ENCODE results near the gene TAOK3.

GRCh38 chr12:118318744-118319143 lies 54.0 kb downstream of the TAOK3 start:
- TF ChIP-seq CTCF (IDR thresholded peaks at IDR 0.05; ENCODE audit: low read depth, low read length, missing input control) (no peak), TAF1 (conservative IDR thresholded peaks at IDR 0.05) (no peak), FOXA1 (IDR thresholded peaks at IDR 0.05) (no peak), RXRA (IDR thresholded peaks at IDR 0.05) (no peak), GABPA (IDR thresholded peaks at IDR 0.05 in 1 of 2, conservative IDR thresholded peaks at IDR 0.05 in 1 of 2) (no peak), REST (IDR thresholded peaks at IDR 0.05) (no peak), NR2F2 (IDR thresholded peaks at IDR 0.05) (no peak), YY1 (IDR thresholded peaks at IDR 0.05) (no peak), RAD21 (IDR thresholded peaks at IDR 0.05) (no peak), ATF3 (IDR thresholded peaks at IDR 0.05) (no peak), JUND (IDR thresholded peaks at IDR 0.05) (no peak), HNF4A (conservative IDR thresholded peaks at IDR 0.05) (no peak)
- TF ChIP-seq, protein P1, sequence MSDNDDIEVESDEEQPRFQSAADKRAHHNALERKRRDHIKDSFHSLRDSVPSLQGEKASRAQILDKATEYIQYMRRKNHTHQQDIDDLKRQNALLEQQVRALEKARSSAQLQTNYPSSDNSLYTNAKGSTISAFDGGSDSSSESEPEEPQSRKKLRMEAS (IDR thresholded peaks at IDR 0.05) = no peak
- TF ChIP-seq, protein P2, sequence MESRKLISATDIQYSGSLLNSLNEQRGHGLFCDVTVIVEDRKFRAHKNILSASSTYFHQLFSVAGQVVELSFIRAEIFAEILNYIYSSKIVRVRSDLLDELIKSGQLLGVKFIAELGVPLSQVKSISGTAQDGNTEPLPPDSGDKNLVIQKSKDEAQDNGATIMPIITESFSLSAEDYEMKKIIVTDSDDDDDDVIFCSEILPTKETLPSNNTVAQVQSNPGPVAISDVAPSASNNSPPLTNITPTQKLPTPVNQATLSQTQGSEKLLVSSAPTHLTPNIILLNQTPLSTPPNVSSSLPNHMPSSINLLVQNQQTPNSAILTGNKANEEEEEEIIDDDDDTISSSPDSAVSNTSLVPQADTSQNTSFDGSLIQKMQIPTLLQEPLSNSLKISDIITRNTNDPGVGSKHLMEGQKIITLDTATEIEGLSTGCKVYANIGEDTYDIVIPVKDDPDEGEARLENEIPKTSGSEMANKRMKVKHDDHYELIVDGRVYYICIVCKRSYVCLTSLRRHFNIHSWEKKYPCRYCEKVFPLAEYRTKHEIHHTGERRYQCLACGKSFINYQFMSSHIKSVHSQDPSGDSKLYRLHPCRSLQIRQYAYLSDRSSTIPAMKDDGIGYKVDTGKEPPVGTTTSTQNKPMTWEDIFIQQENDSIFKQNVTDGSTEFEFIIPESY (IDR thresholded peaks at IDR 0.05) = no peak
